Measurements from ENCODE around the gene CRY2. TPM values are rescaled to one million over a fixed set of nuclear protein-coding genes. Genes with fewer than 3 reads are reported as not detected.

CRY2 gene
- polyA plus RNA-seq, 1 of the 3 experiments (the other 2 are of a cell fraction): 6.7 TPM

DNA sequence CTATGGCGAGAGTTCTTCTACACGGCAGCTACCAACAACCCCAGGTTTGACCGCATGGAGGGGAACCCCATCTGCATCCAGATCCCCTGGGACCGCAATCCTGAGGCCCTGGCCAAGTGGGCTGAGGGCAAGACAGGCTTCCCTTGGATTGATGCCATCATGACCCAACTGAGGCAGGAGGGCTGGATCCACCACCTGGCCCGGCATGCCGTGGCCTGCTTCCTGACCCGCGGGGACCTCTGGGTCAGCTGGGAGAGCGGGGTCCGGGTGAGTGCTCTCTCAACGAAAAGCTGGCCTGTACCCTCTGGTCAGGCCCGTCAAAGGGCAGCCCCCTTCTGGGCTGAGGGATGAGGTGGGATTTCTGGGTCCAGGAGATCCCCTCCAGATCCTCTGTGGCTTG is 22.3 kb downstream of the CRY2 start:
- H2AFZ ChIP-seq (ENCODE audit: low read depth): no peak overlapping the region
- no peak overlapping the region for H3K4me3 ChIP-seq (ENCODE audit: low read depth in 2 of 2, low read length in 1 of 2)
- TF ChIP-seq, protein P1, sequence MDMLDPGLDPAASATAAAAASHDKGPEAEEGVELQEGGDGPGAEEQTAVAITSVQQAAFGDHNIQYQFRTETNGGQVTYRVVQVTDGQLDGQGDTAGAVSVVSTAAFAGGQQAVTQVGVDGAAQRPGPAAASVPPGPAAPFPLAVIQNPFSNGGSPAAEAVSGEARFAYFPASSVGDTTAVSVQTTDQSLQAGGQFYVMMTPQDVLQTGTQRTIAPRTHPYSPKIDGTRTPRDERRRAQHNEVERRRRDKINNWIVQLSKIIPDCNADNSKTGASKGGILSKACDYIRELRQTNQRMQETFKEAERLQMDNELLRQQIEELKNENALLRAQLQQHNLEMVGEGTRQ (IDR thresholded peaks at IDR 0.05; ENCODE audit: borderline replicate concordance, low read depth, low read length): no peak
- no peak for TF ChIP-seq NFIC (IDR thresholded peaks at IDR 0.05; ENCODE audit: borderline replicate concordance)
- no peak for TF ChIP-seq JUND (IDR thresholded peaks at IDR 0.05)
- TF ChIP-seq FOXM1 (IDR thresholded peaks at IDR 0.05; ENCODE audit: low read depth): no peak
- no peak for TF ChIP-seq SMC3 (IDR thresholded peaks at IDR 0.05; ENCODE audit: low read depth, low read length)
- TF ChIP-seq GATA2 (CRISPR knock-in tag; IDR thresholded peaks at IDR 0.05): no peak
- TF ChIP-seq EZH2phosphoT487 (IDR thresholded peaks at IDR 0.05; ENCODE audit: borderline replicate concordance, low read depth): no peak
- TF ChIP-seq, protein P2, sequence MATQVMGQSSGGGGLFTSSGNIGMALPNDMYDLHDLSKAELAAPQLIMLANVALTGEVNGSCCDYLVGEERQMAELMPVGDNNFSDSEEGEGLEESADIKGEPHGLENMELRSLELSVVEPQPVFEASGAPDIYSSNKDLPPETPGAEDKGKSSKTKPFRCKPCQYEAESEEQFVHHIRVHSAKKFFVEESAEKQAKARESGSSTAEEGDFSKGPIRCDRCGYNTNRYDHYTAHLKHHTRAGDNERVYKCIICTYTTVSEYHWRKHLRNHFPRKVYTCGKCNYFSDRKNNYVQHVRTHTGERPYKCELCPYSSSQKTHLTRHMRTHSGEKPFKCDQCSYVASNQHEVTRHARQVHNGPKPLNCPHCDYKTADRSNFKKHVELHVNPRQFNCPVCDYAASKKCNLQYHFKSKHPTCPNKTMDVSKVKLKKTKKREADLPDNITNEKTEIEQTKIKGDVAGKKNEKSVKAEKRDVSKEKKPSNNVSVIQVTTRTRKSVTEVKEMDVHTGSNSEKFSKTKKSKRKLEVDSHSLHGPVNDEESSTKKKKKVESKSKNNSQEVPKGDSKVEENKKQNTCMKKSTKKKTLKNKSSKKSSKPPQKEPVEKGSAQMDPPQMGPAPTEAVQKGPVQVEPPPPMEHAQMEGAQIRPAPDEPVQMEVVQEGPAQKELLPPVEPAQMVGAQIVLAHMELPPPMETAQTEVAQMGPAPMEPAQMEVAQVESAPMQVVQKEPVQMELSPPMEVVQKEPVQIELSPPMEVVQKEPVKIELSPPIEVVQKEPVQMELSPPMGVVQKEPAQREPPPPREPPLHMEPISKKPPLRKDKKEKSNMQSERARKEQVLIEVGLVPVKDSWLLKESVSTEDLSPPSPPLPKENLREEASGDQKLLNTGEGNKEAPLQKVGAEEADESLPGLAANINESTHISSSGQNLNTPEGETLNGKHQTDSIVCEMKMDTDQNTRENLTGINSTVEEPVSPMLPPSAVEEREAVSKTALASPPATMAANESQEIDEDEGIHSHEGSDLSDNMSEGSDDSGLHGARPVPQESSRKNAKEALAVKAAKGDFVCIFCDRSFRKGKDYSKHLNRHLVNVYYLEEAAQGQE (IDR thresholded peaks at IDR 0.05; ENCODE audit: low read depth, low read length): no peak
- TF ChIP-seq EP300 (IDR thresholded peaks at IDR 0.05; ENCODE audit: borderline replicate concordance in 1 of 2, low read depth in 1 of 2, low read length in 1 of 2): no peak
- TF ChIP-seq GABPA (IDR thresholded peaks at IDR 0.05; ENCODE audit: low read depth): no peak
- H3K9ac ChIP-seq: no peak overlapping the region
- POLR2A ChIA-PET: no interaction called here
- H4K20me1 ChIP-seq (ENCODE audit: insufficient read depth): no peaks in the 10 kb centered on the region
- H3K36me3 ChIP-seq (replicated peaks in 1 of 2; ENCODE audit: control insufficient read depth in 1 of 2, insufficient read depth in 2 of 2, low read length in 1 of 2): peaks cover 8 to 42% of the 10 kb centered on the region in 2 experiments
- H3K4me2 ChIP-seq: no peak overlapping the region
- H3K27ac ChIP-seq (ENCODE audit: low read depth in 2 of 2, low read length in 1 of 2): no peak overlapping the region
- peaks cover 23% of the 10 kb centered on the region for H3F3A ChIP-seq (replicated peaks; ENCODE audit: insufficient read depth)
- 63% methylated on average over 3 of the region's 12 CpGs for WGBS (ENCODE audit: low lambda C conversion rate)
- no peaks in the 10 kb centered on the region for H3K27me3 ChIP-seq (ENCODE audit: insufficient read depth)
- DNase-seq: no peak
- no peaks in the 10 kb centered on the region for H3K9me3 ChIP-seq
- H3K4me1 ChIP-seq (ENCODE audit: control insufficient read depth in 1 of 2, insufficient read depth in 2 of 2, low read depth in 1 of 2, low read length in 1 of 2): peaks cover 9 to 17% of the 10 kb centered on the region in 2 experiments; a peak in 3 of 4 replicates
- CTCF ChIA-PET: interaction anchor here (6.2 kb wide), 1 partner anchor 9 kb away, joined by 118 read pairs; no protein-coding TSS in a partner anchor
- H3K79me2 ChIP-seq (ENCODE audit: insufficient read depth): no peaks in the 10 kb centered on the region
- no peaks in the 10 kb centered on the region for H3K9me2 ChIP-seq

DNA sequence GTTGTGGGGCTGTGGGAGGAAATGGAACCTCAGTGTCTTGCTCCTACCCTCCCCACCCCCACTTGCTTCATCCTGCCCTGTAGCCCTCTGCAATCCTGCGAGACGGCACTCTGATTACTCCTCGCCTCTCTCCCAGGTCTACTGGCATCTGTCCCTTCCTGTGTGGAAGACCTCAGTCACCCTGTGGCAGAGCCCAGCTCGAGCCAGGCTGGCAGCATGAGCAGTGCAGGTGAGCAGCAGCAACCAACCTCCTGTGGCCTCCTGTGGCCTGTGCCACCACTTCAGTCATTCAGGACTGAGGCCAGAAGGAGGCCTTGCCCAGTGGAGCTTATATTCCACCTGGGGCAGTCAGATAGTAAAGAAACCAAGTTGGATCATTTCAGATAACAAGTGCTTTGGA is 23.4 kb downstream of the CRY2 start:
- no peak overlapping the region for H3K9ac ChIP-seq

More for the DNA sequence above, 23.4 kb downstream of the CRY2 start:
- DNase-seq: no peak
- H3K4me1 ChIP-seq (ENCODE audit: control insufficient read depth in 1 of 2, insufficient read depth in 2 of 2, low read depth in 1 of 2, low read length in 1 of 2): peaks cover 9 to 17% of the 10 kb centered on the region in 2 experiments; a peak in 3 of 4 replicates
- WGBS (ENCODE audit: low lambda C conversion rate): 91% methylated on average over 4 of the region's 4 CpGs
- TF ChIP-seq, protein P3, sequence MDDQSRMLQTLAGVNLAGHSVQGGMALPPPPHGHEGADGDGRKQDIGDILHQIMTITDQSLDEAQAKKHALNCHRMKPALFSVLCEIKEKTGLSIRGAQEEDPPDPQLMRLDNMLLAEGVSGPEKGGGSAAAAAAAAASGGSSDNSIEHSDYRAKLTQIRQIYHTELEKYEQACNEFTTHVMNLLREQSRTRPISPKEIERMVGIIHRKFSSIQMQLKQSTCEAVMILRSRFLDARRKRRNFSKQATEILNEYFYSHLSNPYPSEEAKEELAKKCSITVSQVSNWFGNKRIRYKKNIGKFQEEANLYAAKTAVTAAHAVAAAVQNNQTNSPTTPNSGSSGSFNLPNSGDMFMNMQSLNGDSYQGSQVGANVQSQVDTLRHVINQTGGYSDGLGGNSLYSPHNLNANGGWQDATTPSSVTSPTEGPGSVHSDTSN (IDR thresholded peaks at IDR 0.05): no peak
- TF ChIP-seq CHD2 (IDR thresholded peaks at IDR 0.05; ENCODE audit: low read length, partially characterized antibody) (no peak), ELF1 (IDR thresholded peaks at IDR 0.05) (no peak)
- H3K27me3 ChIP-seq (ENCODE audit: insufficient read depth): no peaks in the 10 kb centered on the region
- H3K27ac ChIP-seq (ENCODE audit: low read depth in 2 of 2, low read length in 1 of 2): no peak overlapping the region
- peaks cover 23% of the 10 kb centered on the region for H3F3A ChIP-seq (replicated peaks; ENCODE audit: insufficient read depth)
- H4K20me1 ChIP-seq (ENCODE audit: insufficient read depth): no peaks in the 10 kb centered on the region
- no peaks in the 10 kb centered on the region for H3K9me3 ChIP-seq
- H3K4me2 ChIP-seq: no peak overlapping the region
- H3K9me2 ChIP-seq: no peaks in the 10 kb centered on the region
- POLR2A ChIA-PET: no interaction called here
- no peak overlapping the region for H2AFZ ChIP-seq (ENCODE audit: low read depth)
- H3K36me3 ChIP-seq (replicated peaks in 1 of 2; ENCODE audit: control insufficient read depth in 1 of 2, insufficient read depth in 2 of 2, low read length in 1 of 2): peaks cover 12 to 42% of the 10 kb centered on the region in 2 experiments
- H3K4me3 ChIP-seq (ENCODE audit: low read depth in 2 of 2, low read length in 1 of 2): no peak overlapping the region
- H3K79me2 ChIP-seq (ENCODE audit: insufficient read depth): no peaks in the 10 kb centered on the region
- CTCF ChIA-PET: interaction anchor here (1.0 to 6.2 kb wide), 5 partner anchors 11 to 135 kb away, joined by 3 to 118 read pairs (median 35); no protein-coding TSS in a partner anchor
